GM19455 (cell line): ENCODE data around the gene LEPROT.
"Not testable (repeated sequence)": the region's sequence is repeated elsewhere in the genome, so short reads cannot be mapped to it uniquely, and the experiment has no call there.

Experiments
- ATAC-seq: cut with Tn5 transposase; IDR thresholded peaks from one replicate; pipeline ENCODE4 v1.9.1; 2021; ENCODE audit not compliant: unreplicated experiment

Gene LEPROT

DNA sequence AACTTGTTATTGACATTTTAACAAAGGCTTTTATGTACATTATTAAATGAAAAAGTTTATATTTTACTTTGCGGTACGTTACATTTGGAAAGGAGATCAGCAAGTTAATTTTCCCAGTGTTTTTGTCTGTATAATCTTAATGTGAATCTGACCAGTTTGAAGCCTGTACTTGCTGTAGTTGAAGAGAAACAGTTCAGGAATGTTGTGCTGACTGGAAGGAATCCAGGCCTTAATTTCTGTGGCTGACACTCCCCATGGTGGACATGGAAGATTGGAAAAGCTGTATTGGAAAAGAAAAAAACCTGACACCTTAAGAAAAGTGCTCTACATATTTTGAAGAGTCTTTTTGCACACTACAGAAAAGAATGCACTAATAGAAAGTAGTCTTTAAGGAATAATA is 15.5 kb downstream of the LEPROT start:
- no peak for ATAC-seq

DNA sequence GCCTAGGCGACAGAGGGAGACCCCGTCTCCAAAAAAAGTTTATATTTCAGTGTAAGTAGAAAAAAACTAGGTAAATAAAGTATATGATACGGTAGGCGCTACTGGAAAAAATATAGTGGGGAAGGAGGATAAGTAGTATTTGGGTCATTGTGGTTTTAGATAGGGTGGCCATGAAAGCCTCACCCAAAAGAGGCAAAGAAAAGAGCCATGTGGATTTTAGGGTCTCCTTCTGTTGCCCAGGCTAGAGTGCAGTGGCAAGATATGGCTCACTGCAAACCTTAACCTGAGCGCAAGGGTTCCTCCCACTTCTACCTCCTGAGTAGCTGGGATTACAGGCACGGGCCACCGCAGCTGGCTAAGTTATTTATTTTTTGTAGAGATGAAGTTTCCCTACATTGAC is 17.1 kb downstream of the LEPROT start:
- ATAC-seq = no peak

DNA sequence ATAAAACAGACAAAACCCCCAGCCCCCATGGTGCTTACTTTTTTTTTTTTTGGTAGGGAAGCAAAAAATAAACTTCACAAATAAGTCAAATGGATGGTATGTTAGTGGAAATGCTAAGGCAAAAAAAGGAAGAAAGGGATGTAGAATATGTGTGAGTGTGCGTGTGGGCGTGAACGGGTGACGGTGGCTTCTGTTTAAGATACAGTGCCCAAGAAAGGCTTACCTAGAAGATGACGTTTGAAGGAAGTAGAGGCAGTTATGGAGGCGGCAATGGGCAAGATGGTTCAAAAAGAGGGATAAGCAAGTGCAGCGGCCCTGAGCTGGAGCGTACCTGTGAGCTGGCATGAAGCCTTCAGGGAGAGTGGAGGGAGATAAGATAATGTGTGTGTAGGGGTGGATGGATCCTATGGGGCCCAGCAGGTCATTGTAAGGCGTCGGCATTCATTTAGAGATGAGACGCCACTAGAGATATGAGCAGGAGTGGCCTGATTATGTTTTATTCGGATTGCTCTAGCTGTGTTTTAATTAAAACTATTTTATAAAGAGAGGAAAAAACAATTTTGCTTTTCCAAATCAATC is 19.9 kb downstream of the LEPROT start:
- ATAC-seq = no peak

DNA sequence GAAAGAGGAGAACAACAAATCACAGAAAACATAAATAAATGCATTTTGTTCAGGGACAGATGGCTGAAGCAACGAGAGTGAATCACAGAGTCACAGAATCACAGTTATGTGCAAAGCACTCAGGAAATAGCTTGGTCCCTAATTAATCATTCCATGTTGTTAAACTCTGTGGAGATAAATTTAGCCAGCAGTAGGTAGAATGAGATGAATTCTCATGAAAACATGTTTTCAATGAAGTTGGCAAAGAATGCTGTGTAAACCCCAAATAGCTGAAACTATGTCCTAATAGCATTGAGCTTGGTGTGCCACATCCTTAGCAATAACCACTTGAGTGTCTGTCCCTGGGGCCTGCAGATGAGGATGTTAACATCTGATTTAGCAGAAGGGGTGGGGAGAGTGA is 20.4 kb downstream of the LEPROT start:
- no peak for ATAC-seq

DNA sequence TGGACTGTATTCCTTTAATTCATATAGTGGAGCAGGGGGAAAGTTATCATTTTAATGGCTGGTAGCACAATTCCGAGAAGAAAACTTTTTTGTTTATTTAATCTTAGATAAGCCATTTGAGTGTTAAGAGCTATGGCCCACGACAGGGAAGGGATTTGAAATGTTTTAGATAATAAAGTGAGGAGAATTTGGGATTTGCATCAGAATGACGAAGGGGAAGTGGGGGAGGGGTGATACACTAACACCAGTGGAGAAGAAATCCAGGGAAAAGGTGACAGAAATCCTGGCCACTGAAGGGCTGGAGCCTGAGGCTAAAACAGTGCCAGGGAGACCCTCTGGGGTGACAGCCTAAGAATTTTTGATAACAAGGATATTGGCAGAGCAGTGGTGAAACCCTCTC is 21.0 kb downstream of the LEPROT start:
- no peak for ATAC-seq

DNA sequence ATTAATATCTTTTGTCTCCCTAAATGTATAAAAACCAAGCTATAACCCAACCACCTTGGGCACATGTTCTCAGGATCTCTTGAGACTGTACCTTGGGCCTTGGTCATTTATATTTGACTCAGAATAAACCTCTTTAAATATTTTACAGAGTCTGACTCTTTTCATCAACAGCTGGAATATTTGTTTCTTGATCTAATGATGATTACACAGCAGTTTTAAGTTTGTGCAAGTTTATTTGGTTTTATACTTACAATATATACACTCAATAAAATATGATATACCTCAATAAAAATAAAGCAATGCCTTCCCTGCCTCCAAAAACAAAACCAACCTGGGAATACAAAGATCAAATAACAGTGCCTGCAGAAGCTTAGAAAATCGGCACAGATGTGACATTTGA is 22.0 kb downstream of the LEPROT start:
- ATAC-seq = no peak

DNA sequence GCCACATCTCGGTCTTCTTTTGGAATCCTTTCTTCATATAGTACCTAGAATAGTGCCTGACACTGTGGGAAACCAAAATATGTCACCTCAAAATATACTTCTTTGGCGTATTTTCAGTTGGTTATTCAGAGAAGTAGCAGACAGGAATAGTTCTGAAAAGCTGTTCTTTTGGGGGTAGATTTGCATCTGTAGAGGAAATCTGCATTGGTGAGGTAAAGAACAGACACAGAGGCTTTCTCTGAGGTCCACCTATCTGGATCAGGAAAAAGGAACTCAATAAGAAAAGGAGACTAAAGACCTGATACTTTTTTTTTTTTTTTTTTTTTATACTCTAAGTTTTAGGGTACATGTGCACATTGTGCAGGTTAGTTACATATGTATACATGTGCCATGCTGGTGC is 23.2 kb downstream of the LEPROT start:
- ATAC-seq = no peak

DNA sequence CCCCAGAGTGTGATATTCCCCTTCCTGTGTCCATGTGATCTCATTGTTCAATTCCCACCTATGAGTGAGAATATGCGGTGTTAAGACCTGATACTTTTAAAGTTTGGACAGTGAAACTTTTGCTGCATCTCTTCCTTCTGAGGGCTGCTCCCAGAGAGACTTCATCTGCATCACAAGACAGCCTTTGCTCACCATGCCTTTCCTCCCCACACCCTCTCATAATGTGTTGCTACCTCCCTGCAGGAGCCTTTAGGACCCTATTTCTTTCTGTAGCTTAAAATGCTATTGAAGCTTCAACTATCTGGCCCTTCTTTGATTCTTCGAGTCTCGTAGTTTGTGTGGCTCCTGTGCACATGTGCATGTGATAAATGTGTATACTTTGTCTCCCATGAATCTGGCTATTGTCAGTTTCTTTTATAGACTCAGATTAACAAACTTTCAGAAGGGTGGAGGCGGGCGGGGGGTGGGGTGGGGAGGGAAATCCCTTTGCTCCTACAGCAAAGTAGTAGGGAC is 23.7 kb downstream of the LEPROT start:
- no peak for ATAC-seq

DNA sequence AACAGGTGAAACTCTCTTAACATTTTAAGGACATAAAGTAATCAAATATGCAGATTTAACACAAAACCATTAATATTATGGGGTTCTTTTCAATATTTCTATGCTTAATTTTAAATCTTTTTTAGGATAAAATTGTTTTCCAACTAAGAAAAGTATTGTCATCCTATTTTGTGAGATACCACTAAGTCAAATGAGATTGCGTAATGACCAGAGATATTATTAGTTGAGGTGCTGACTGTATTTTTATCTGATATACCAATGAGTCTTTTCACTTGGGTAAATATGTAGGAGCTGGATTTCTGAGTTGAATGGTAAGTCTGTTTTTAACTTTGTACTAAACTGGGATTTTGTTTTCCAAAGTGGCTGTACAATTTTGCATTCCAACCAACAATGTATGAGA is 25.4 kb downstream of the LEPROT start:
- no peak for ATAC-seq

DNA sequence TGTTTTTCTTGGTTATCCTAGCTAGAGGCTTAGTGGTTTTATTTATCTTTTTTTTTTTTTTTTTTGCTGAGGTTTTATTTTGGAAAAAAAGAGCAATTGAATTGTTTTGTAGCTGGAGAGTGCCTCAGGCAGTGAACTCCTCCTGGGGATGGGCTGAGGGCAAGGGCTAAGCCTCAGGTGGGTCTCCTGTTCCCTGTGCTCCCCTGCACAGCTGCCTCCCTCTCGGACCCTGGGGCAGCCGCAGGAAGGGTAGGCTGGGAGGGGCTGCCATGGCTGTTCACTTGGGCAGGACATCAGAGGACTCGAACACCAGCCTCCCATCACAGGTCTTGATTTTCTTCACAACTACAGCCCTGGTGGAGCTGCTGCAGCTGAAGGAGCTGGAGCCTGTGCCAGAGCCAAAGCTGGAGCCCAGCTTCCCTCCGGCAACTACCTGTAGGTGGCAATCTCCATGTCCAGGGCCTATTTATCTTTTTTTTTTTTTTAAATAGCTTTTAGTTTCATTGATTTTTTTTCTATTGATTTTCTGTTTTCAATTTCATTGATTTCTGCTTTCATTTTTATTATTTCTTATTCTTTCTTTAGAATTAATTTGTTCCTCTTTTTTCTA is 28.9 kb downstream of the LEPROT start:
- ATAC-seq = no peak

DNA sequence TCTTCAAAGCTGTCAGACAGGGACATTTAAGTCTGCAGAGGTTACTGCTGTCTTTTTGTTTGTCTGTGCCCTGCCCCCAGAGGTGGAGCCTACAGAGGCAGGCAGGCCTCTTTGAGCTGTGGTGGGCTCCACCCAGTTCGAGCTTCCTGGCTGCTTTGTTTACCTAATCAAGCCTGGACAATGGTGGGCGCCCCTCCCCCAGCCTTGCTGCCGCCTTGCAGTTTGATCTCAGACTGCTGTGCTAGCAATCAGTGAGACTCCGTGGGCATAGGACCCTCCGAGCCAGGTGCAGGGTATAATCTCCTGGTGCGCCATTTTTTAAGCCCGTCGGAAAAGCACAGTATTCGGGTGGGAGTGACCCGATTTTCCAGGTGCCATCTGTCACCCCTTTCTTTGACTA is 35.2 kb downstream of the LEPROT start:
- ATAC-seq = not testable (repeated sequence)

DNA sequence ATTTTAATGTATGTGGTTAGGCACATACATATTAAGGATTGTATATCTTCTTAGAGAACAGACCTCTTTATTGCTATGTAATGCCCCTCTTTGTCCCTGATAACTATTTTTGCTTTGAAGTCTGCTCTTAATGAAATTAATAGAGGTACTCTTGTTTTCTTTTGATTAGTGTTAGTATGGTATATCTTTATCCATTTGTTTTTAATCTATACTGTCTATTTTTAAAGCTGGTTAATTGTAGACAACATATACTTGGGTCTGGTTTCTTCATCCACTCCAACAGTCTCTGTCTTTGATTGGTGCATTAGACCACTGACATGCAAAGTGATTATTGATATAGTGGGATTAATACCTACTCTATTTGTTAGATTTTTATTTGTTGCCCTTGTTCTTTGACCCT is 36.0 kb downstream of the LEPROT start:
- ATAC-seq = no peak

DNA sequence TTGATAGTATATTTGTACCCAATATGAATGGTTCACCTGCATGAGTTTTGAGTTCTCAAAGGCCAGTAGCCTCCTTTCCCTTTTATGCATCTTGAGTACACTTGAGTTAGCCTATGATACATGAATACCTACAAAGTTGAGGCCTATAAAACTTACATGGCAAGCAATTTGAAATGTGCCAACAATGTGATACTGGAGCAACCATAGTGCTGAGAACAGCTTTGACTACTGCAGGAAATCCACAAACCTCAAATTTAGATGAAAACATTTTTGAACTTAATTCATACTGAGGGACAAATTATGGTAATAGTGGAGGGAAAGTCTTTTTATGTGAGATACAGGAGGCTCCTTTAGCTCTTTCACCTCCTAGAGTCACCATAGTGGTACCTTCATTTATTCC is 37.4 kb downstream of the LEPROT start:
- ATAC-seq = no peak

DNA sequence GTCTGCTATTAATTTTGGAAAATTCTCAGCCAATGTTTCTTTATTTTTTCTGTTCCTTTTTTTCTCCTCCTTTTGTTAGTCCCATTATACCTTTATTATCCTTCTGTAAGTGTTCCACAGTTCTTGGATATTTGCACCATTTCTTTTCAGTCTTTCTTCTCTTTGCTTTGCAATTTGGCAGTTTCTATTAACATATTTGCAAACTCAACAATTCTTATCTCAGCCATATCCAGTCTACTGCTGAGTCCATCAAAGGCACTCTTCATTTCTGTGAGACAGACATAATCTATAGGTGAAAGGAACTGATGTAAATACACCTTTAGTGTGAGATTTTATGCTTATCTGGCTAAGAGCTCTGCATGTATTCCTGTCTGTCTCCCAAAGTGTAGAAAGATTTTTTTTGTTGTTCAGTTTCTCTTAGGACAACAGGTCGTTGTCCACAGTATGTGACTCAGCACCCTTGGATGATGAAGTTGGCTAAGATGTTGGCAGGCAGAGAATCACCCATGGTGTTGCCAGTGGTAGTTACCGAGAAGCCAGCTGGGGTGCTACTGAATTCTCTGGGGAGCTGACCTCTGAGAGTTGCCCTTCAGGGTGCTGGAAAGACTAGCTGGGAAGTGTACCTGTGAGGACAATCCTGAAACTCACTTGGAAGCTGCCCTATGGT is 38.4 kb downstream of the LEPROT start:
- no peak for ATAC-seq

DNA sequence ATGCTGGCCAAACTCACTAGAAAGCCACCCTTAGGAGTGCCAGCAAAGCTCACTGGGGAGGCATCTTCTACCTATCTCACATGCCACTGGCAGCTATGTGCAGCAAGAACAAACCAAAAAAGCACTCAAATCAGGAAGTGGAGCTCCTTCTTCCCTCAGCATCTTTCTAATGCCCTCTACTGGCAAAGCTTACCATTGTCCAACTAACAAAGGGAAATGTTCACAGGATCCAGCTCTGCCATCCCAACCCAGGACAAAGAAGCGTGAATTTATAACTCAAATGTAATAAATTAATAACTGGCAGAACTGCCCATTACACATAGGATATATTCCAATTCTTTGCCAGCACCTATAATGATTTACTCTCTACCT is 38.9 kb downstream of the LEPROT start:
- ATAC-seq = no peak

DNA sequence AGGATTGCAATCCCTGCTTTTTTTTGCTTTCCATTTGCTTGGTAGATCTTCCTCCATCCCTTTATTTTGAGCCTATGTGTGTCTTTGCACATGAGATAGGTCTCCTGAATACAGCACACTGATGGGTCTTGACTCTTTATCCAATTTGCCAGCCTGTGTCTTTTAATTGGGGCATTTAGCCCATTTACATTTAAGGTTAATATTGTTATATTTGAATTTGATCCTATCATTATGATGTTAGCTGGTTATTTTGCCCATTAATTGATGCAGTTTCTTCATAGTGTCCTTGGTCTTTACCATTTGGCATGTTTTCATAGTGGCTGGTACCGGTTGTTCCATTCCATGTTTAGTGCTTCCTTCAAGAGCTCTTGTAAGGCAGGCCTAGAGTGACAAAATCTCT is 45.4 kb downstream of the LEPROT start:
- ATAC-seq = not testable (repeated sequence)

DNA sequence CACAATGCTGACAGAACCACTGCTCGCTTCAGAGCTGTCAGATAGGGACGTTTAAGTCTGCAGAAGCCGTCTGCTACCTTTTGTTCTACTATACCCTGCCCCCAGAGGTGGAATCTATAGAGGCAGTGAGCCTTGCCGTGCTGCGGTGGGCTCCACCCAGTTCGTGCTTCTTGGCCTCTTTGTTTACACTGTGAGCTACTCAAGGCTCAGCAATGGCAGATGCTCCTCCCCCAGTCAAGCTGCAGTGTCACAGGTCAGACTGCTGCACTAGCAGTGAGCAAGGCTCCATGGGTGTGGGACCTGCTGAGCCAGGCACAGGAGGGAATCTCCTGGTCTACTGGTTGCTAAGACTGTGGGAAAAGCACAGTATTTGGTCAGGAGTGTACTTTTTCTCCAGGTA is 47.1 kb downstream of the LEPROT start:
- no peak for ATAC-seq

DNA sequence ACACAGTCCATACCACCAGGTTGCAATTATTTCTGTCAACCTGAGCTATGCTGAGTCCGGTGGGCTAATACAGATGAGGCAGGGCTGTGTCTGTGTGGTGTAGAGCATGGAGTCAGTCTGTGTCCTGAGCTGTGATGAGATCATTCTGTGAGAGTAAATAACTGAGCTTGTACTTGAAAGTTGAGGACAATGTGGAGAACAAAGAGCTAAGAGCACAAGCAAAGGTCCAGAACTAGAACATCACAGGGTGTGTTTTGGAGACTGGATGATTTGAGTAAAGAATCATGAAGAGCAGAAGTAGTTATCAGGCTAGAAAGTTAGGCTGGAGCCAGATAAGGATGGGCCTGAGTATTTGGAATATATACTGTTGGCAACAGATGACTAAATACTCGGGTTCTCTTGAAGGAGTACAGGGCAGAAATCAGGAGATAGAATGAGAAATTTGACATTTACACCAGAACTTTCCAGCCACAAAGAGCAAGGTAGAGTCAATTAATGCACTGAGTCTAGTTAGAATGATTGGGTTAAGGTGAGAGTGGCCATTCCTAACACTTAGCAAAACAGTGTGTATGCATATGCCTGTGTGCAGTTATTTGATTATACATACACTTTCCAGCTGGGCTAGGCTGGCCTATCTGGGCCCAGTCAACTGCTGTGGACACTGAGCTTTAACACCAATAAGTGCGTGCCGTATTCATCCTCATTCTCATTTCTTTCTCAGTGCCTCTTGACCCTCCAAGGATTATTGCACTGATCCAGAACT is 48.8 kb downstream of the LEPROT start:
- no peak for ATAC-seq

DNA sequence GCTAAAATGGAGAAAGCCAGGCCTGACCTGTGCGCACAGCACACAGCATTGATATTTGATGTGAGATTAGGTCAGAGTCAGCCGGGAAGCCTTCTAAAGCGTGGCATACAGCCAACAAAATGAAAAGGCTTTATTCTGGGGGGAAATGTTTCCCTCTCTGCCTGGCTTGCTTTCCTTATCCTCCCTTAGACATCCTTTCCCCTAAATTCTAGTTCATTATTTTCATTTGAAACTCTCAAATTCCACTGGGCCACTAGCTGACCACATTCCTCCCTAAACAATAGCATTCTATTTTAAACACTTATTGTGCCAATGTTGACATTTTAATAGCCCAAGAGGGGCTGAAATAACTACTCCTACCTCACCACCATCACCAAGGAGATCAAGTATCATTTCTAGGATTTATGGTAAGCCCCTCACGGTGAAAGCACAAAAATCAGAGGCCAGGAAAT is 49.4 kb downstream of the LEPROT start:
- no peak for ATAC-seq

DNA sequence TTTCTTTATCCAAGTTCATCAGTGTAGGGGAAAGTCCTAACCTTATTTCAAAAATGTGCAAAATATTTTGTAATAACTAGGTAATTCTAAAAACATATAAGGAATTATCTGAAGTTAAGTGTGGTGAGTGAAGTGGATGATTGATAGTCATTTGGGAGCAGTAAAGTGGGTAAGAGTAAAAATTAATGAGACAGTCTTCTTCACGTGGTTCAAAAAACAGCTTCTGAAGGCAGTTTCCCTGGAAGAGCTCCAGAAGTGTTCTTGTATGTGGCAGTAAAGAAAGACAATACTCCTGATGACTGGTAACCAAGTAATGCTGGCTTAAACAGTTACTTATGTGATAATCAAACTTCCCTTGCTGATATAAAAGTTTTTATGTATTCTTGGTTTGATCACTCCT is 50.3 kb downstream of the LEPROT start:
- no peak for ATAC-seq

DNA sequence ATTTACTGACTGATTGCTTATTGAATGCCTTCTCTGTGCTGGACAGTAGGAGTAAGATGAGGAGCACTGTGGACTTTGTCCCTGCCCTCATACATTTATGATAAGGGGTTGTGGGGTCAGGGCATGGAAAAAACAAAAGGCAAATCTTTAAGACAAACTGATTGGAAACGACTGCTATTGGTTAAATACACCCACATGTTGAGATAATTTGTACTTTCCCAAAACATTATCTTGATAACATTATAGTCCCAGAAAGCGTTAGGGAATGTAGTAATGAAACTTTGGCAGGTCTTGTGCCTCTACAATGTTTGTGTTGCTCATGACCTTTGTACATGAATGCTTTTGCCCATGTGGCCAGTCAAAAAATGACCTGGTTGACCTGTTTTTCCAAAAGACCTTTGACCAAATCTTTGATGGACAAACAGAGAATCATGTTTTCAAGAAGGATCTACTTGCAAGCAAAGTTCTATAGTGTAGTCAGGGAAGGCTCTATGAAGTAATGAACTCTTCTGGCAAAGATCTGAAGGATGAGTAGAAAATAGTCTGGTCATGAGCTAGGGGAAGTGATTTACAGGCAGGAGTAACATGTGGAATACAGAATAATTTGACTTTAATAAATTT is 50.9 kb downstream of the LEPROT start:
- ATAC-seq = no peak
